NB4 (cell line): ENCODE results near the gene MBLAC1.

Source experiments
- POLR2A ChIP-seq: IDR thresholded peaks from 2 replicates; pipeline ENCODE4 v1.6.1; 2011; ENCODE audit warnings: mild to moderate bottlenecking; ENCODE audit not compliant: insufficient read length; ENCODE audit errors: extremely low read depth
- TF ChIP-seq, protein P1 (sequence below): IDR thresholded peaks from one replicate; pipeline ENCODE4 v1.5.1; 2012; ENCODE audit warnings: low read depth, low read length
- TF ChIP-seq, protein P2 (sequence below): IDR thresholded peaks from 2 replicates; pipeline ENCODE4 v1.6.1; 2011; ENCODE audit warnings: low read depth, low read length

DNA sequence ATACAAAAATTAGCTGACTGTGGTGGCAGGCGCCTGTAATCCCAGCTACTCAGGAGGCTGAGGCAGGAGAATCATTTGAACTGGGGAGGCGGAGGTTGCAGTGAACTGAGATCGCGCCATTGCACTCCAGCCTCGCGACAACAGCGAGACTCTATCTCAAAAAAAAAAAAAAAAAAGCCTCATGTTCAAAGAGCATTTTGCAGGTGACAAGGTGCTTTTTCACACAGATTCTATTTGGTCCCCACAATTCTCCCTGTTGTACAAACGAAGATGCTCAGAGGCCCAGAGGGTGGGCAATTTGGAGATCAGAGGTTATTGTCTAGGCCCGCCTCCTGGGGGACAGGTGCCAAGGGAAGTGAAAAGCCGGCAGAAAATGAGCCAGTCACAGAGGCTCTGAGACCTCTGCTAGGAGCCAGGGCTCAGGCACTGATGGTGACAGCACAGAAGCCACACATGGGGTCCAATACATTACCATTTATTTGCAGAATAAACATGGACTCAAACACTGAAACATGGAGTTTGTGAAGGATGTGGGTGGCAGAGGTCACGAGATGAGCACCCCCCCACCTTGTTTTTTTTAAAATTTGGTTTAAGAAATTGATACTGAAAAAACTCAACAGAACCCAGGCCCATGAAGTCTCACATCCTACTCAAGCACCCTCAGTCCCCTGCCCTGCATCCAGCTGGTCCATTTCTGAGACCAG is 42.5 kb downstream of the MBLAC1 start:
- TF ChIP-seq, protein P1, sequence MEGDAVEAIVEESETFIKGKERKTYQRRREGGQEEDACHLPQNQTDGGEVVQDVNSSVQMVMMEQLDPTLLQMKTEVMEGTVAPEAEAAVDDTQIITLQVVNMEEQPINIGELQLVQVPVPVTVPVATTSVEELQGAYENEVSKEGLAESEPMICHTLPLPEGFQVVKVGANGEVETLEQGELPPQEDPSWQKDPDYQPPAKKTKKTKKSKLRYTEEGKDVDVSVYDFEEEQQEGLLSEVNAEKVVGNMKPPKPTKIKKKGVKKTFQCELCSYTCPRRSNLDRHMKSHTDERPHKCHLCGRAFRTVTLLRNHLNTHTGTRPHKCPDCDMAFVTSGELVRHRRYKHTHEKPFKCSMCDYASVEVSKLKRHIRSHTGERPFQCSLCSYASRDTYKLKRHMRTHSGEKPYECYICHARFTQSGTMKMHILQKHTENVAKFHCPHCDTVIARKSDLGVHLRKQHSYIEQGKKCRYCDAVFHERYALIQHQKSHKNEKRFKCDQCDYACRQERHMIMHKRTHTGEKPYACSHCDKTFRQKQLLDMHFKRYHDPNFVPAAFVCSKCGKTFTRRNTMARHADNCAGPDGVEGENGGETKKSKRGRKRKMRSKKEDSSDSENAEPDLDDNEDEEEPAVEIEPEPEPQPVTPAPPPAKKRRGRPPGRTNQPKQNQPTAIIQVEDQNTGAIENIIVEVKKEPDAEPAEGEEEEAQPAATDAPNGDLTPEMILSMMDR = no peak
- TF ChIP-seq, protein P2, sequence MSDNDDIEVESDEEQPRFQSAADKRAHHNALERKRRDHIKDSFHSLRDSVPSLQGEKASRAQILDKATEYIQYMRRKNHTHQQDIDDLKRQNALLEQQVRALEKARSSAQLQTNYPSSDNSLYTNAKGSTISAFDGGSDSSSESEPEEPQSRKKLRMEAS = no peak
- no peak for TF ChIP-seq POLR2A
